Measurements from ENCODE around the gene ROR1.
A peak's percentile ranks its signal among the peaks of the same experiment; 100 is the strongest.

The ROR1 gene

GRCh38 chr1:64036549-64036948 is 262.7 kb downstream of the ROR1 start:
- DNase-seq, result no peak

DNA sequence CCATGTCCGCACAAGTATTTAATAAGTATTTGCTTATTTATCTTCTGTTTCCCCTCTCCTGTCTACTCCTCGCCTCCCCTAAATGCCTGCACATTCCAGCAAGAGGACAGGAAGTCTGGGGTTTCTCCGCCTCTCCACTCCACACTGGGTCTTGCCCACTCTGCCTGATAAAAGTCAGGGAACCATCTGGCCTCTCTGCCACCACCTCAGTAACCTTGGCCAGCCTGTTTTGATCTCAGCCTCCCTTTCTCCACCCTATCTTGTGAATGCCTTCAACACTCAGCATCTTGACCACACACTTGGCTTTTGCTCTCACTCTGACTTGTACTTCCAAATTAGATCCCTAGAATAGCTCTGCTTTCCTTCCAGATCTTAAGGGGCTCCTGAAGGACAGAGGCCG is 264.3 kb downstream of the ROR1 start:
- DNase-seq, result no peak

GRCh38 chr1:64038965-64039364 is 265.1 kb downstream of the ROR1 start:
- DNase-seq, result no peak

- peak; percentile 86 for DNase-seq
Measured at GRCh38 chr1:64039390-64039926, 265.6 kb downstream of the ROR1 start.

DNA sequence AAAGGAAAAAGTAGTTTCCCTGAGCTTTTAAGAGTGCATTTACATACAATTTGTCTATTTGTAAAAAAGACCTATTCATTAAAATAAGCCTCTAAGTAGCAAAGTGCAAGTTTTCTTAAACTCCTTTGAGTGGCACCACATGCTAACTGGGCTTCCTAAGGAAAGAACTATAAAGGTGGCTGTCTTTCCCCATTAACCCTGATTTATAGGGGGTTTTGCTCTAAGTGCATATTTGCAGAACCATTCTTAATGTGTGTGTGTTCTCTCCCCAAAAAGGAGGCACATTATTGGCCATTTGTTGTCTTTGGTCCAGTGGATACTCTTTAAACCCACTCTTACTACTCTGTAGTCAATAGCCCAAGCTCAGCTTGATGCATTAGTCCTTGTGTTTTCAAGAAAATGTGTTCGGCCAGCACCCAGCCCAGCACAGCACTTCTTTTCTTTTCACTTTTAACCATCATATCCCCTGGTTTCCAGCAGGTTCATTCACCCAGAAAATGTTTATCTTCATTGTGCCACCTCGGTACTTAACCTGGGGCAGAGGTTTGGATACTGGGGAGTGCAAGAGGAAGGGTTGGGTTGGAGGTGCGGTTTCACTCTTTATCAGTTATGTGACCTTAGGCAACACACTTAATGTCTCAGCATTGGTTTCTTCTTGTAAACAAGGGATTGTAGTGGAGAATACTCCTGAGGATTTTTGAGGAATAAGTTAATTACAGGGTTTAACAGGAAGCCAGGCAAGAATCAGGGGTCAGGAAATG is 267.7 kb downstream of the ROR1 start:
- no peak for DNase-seq

GRCh38 chr1:64042331-64043100 is 268.7 kb downstream of the ROR1 start:
- no peak for DNase-seq

- DNase-seq, result no peak
Measured at GRCh38 chr1:64043288-64043687, 269.5 kb downstream of the ROR1 start.

DNA sequence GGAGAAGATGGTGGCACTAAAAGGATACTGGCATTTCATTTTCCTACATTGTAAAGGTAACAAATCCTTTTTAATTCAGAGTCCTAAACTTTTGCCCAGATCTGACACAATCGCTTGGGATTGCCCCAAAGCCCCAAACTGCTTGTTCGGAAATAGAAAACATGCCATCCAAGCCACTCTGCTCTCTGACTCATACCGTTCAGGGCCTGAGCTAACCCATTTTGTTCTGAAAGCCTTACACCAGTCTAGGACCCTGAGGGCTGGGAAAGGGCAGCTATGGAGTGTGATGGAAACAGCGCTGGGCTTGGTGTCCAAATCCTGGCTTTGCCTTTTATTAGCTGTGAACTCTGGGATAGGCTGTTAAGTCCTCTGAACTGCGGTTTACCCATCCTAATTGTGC is 270.2 kb downstream of the ROR1 start:
- no peak for DNase-seq

DNA sequence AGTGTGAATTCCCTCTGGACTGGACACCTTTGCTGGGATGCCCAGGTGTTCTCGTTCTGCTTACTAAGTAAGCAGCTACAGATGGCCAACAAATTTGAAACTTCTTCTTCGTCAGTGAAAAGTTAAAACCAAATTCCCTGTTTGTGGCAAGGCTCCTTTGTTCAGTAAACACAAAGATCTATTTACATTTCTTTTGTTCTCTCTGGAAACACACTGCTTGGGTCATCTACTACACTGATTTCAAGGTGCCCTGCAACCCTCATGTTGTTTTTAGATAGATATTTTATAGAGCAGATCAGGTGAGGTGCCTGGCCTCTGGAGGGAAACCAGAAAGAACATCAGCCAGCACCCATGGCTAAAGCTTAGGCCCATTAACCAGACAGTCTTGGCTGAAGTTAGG is 272.4 kb downstream of the ROR1 start:
- DNase-seq, result peak; percentile 64

- DNase-seq, result no peak
Measured at GRCh38 chr1:64046891-64047290, 273.1 kb downstream of the ROR1 start.

GRCh38 chr1:64047549-64047996 is 273.8 kb downstream of the ROR1 start:
- no peak for DNase-seq

GRCh38 chr1:64049900-64050540 is 276.2 kb downstream of the ROR1 start:
- DNase-seq, result no peak

GRCh38 chr1:64050601-64051000 is 276.8 kb downstream of the ROR1 start:
- DNase-seq, result no peak

- no peak for DNase-seq
Measured at GRCh38 chr1:64051796-64052195, 278.0 kb downstream of the ROR1 start.

- DNase-seq, result no peak
Measured at GRCh38 chr1:64052777-64053176, 279.0 kb downstream of the ROR1 start.

DNA sequence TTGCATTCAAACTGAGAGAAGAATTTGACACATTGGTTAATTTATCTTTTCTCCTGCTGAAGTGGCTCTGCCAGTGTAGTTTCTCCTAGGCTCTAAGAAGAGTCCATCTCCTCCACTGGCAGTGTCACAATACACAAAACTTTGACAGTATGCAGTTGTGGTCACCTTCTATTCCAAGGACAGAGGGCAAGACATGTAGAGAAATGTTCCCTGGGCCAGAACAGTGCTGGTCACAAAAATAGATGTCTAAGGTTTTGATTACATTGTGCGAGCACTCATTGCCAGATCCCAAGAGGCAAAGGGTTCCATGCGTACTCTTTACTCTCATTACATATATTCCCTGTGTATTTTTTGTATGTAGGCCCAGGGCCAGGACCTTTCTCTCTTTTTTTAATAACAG is 281.5 kb downstream of the ROR1 start:
- no peak for DNase-seq

DNA sequence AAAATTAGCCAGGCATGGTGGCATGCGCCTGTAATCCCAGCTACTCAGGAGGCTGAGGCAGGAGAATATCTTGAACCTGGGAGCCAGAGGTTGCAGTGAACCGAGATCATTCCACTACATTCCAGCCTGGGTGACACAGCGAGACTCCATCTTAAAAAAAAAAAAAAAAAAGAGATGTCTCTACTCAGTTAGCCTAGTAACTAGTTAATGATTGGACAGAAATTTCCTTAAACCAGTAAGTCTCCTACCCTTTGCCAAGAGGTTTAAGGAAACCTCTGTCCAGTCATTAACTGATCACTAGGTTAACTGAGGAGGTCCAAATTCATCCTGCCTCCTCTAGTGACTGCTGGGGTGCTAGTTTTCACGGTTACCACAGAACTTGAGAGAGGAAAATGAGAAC is 285.7 kb downstream of the ROR1 start:
- no peak for DNase-seq

DNA sequence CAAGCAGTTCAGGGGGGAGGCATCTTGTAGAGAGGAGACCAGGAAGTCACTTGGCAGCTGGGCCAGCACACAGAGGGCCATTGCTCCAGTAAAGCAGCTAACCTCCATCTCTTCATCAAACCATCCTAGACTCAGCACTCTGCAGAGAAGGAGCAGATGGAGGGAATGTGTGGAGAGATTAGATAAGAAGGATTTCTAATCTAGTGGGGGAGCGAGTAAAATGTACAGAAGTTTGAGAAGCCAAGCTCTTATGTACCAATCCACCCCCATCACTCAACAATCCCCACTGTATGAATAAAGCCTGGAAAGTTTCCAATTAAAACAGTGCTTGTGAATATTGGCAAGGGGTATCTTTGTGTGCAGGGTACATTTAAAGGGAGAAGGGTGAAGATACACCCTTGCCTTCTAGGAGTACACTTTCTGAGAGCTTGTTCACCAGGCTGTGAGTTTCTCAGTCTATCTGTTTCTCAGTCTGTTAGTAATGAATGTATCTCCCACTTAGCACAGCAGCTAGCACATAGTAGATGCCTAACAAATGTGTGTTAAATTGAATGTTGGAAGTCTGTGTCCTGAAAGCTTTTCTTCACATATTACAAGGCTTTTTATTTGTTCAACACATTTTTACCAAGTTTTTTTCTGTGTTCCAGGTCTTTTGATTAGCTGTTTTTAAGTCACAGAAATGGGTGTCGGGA is 286.9 kb downstream of the ROR1 start:
- DNase-seq, result no peak

- no peak for DNase-seq
Measured at GRCh38 chr1:64061430-64062104, 287.8 kb downstream of the ROR1 start.

GRCh38 chr1:64062529-64062928 is 288.7 kb downstream of the ROR1 start:
- no peak for DNase-seq

DNA sequence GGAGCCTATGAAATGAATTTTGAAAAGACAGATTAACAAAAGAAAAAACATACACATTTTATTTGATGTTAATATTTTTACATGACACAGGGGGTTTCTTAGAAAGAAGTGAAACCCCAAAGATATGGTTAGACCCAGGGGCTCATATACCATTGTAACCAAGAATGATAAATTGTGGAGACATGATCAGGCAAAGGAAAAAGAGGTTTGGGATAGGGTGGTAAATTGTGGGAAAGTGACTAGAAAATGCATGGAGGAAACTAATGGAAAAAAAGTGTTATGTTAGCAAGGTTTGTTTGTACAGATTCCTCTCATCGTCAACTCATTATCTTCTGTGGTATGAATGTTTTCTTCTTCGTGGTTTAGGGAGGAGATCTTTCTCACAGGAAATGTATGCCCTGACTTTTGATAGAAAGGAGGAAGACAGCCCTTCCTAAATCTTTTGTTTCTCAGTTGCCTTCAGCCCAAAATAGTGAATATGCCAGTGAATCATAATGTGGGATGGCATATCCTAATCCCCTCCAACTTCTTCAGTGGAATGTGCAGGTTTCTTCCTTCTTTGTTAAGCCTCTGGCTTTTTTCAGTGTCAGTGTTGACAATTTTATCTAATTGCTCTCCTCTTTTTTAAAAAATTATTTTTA is 289.2 kb downstream of the ROR1 start:
- DNase-seq, result no peak

- no peak for DNase-seq
Measured at GRCh38 chr1:64065571-64065970, 291.8 kb downstream of the ROR1 start.
